Neural progenitor cell (in vitro differentiated cells): Measurements from ENCODE around the gene DLK1. TPM values are rescaled to one million over a fixed set of nuclear protein-coding genes. Genes with fewer than 3 reads are reported as not detected.

ENCODE experiments used
- DNase-seq: peaks from one replicate; pipeline ENCODE4 v3.0.0-alpha.2; 2016; ENCODE audit warnings: low spot score
- H2AFZ ChIP-seq: fragments of 200-600 bp; sonication (generic); replicated peaks from 2 replicates; pipeline ENCODE4 v1.6.1; 2016; ENCODE audit warnings: antibody characterized with exemption
- H3F3A ChIP-seq: fragments of 200-600 bp; sonication (generic); 2 replicates; pipeline ENCODE4 v1.6.1; 2016; ENCODE audit warnings: antibody characterized with exemption, low read depth
- H3K27ac ChIP-seq: fragments of 200-600 bp; sonication (generic); 2 replicates; pipeline ENCODE4 v1.5.1; 2016; ENCODE audit warnings: mild to moderate bottlenecking
- H3K27me3 ChIP-seq: fragments of 200-600 bp; sonication (generic); 2 replicates; pipeline ENCODE4 v1.6.1; 2016; ENCODE audit warnings: mild to moderate bottlenecking, moderate library complexity
- H3K36me3 ChIP-seq: fragments of 200-600 bp; sonication (generic); 2 replicates; pipeline ENCODE4 v1.5.1; 2016
- H3K4me1 ChIP-seq: fragments of 200-600 bp; sonication (generic); 2 replicates; pipeline ENCODE4 v1.6.1; 2016; ENCODE audit warnings: mixed run types
- H3K4me2 ChIP-seq: fragments of 200-600 bp; sonication (generic); 2 replicates; pipeline ENCODE4 v1.6.1; 2016
- H3K4me3 ChIP-seq: fragments of 200-600 bp; sonication (generic); 2 replicates; pipeline ENCODE4 v1.5.1; 2016
- H3K79me2 ChIP-seq: fragments of 200-600 bp; sonication (generic); 2 replicates; pipeline ENCODE4 v1.6.1; 2016; ENCODE audit warnings: low read depth
- H3K9ac ChIP-seq: fragments of 200-600 bp; sonication (generic); 2 replicates; pipeline ENCODE4 v1.6.1; 2016
- H3K9me3 ChIP-seq: fragments of 200-600 bp; sonication (generic); 2 replicates; pipeline ENCODE4 v1.5.1; 2016; ENCODE audit warnings: low read depth
- H4K20me1 ChIP-seq: fragments of 200-600 bp; sonication (generic); 2 replicates; pipeline ENCODE4 v1.6.1; 2016; ENCODE audit warnings: low read depth
- H3K27ac Mint-ChIP-seq: 3 replicates; pipeline ENCODE4 v1.8.0; 2021; ENCODE audit warnings: mixed read lengths
- H3K27me3 Mint-ChIP-seq: 2 replicates; pipeline ENCODE4 v1.8.0; 2022; ENCODE audit warnings: low read depth, mild to moderate bottlenecking, inconsistent platforms, moderate library complexity, mixed read lengths; ENCODE audit not compliant: insufficient read depth
- H3K36me3 Mint-ChIP-seq: 3 replicates; pipeline ENCODE4 v1.8.0; 2021; ENCODE audit warnings: mixed read lengths
- H3K4me1 Mint-ChIP-seq: 3 replicates; pipeline ENCODE4 v1.8.0; 2021; ENCODE audit warnings: mixed read lengths
- H3K4me3 Mint-ChIP-seq: 3 replicates; pipeline ENCODE4 v1.8.0; 2021; ENCODE audit warnings: mild to moderate bottlenecking, moderate library complexity, mixed read lengths
- H3K9me3 Mint-ChIP-seq: 3 replicates; pipeline ENCODE4 v1.8.0; 2020; ENCODE audit warnings: mixed read lengths
- CTCF ChIP-seq: fragments of 200-600 bp; sonication (generic); IDR thresholded peaks from 2 replicates; pipeline ENCODE4 v1.5.1; 2017; ENCODE audit warnings: antibody characterized with exemption, mild to moderate bottlenecking
- EZH2 ChIP-seq: fragments of 200-600 bp; sonication (generic); IDR thresholded peaks from 2 replicates; pipeline ENCODE4 v1.6.1; 2017; ENCODE audit warnings: antibody characterized with exemption, mild to moderate bottlenecking, moderate library complexity
- EZH2phosphoT487 ChIP-seq: fragments of 200-600 bp; sonication (generic); IDR thresholded peaks from 2 replicates; pipeline ENCODE4 v1.6.1; 2017; ENCODE audit warnings: antibody characterized with exemption
- total RNA-seq: library from RNA; depleted of rRNA; stranded (reverse); fragments of >200 nt; gene quantifications from 2 replicates; pipeline ENCODE4 v1.2.3, GENCODE V29; 2015; ENCODE audit warnings: low replicate concordance

DLK1 gene
- total RNA-seq, 1 donor from 2014 or later, result 312 TPM

GRCh38 chr14:100732766-100733100, 6.0 kb downstream of the DLK1 start:
- peaks cover 20% of the 10 kb centered on the region for H3K27me3 Mint-ChIP-seq

GRCh38 chr14:100733152-100733850, 6.6 kb downstream of the DLK1 start:
- Mint-ChIP-seq H3K4me1 (peaks cover 34% of the 10 kb centered on the region), H3K27me3 (peaks cover 15% of the 10 kb centered on the region), H3K9me3 (no peaks in the 10 kb centered on the region), H3K36me3 (peaks cover 4% of the 10 kb centered on the region), H3K4me3 (no peak overlapping the region), H3K27ac (no peak overlapping the region)
- H3K27me3 ChIP-seq, result no peaks in the 10 kb centered on the region
- H3K27ac ChIP-seq, result peak overlapping the region; percentile 46
- no peak for DNase-seq
- no peak overlapping the region for H3K4me3 ChIP-seq
- peaks cover 48% of the 10 kb centered on the region for H4K20me1 ChIP-seq
- no peaks in the 10 kb centered on the region for H3K36me3 ChIP-seq
- H3K4me1 ChIP-seq, result peaks cover 41% of the 10 kb centered on the region
- H3K9me3 ChIP-seq, result no peaks in the 10 kb centered on the region
- peaks cover 31% of the 10 kb centered on the region for H3K79me2 ChIP-seq
- H3K9ac ChIP-seq, result no peak overlapping the region
- no peak overlapping the region for H2AFZ ChIP-seq
- H3K4me2 ChIP-seq, result no peak overlapping the region
- H3F3A ChIP-seq, result peaks cover 73% of the 10 kb centered on the region
- TF ChIP-seq EZH2 (no peak), CTCF (no peak), EZH2phosphoT487 (no peak)

More at GRCh38 chr14:100732766-100733100, 6.0 kb downstream of the DLK1 start:
- DNase-seq, result no peak
- Histone ChIP-seq H3K27ac (peak overlapping the region; percentile 70), H3K4me1 (peaks cover 47% of the 10 kb centered on the region), H3K4me2 (no peak overlapping the region), H3K9ac (no peak overlapping the region), H2AFZ (no peak overlapping the region), H4K20me1 (peaks cover 54% of the 10 kb centered on the region), H3K79me2 (peaks cover 37% of the 10 kb centered on the region), H3K27me3 (no peaks in the 10 kb centered on the region), H3K9me3 (no peaks in the 10 kb centered on the region), H3F3A (peaks cover 78% of the 10 kb centered on the region), H3K4me3 (no peak overlapping the region), H3K36me3 (no peaks in the 10 kb centered on the region)
- Mint-ChIP-seq H3K36me3 (peaks cover 4% of the 10 kb centered on the region), H3K9me3 (no peaks in the 10 kb centered on the region), H3K27ac (no peak overlapping the region), H3K4me1 (peaks cover 38% of the 10 kb centered on the region), H3K4me3 (no peak overlapping the region)
- TF ChIP-seq CTCF (no peak), EZH2phosphoT487 (no peak), EZH2 (no peak)

- DNase-seq, result no peak
Observed at GRCh38 chr14:100734031-100734990, 7.6 kb downstream of the DLK1 start.

More at GRCh38 chr14:100734031-100734990, 7.6 kb downstream of the DLK1 start:
- no peak overlapping the region for H3K27ac Mint-ChIP-seq
- no peaks in the 10 kb centered on the region for H3K36me3 ChIP-seq
- no peak overlapping the region for H2AFZ ChIP-seq
- H3K27ac ChIP-seq, result peak overlapping the region; percentile 74
- H3K9me3 ChIP-seq, result no peaks in the 10 kb centered on the region
- H3K4me1 ChIP-seq, result peaks cover 31% of the 10 kb centered on the region
- peaks cover 4% of the 10 kb centered on the region for H3K36me3 Mint-ChIP-seq
- TF ChIP-seq CTCF (no peak), EZH2 (no peak), EZH2phosphoT487 (no peak)
- H3K4me2 ChIP-seq, result no peak overlapping the region
- H3K79me2 ChIP-seq, result peaks cover 21% of the 10 kb centered on the region
- H3K27me3 ChIP-seq, result no peaks in the 10 kb centered on the region
- H3K27me3 Mint-ChIP-seq, result peaks cover 8% of the 10 kb centered on the region
- H3K9ac ChIP-seq, result no peak overlapping the region
- H3K4me3 ChIP-seq, result no peak overlapping the region
- H3K4me1 Mint-ChIP-seq, result peaks cover 29% of the 10 kb centered on the region
- peaks cover 43% of the 10 kb centered on the region for H4K20me1 ChIP-seq
- no peaks in the 10 kb centered on the region for H3K9me3 Mint-ChIP-seq
- H3K4me3 Mint-ChIP-seq, result no peak overlapping the region
- peaks cover 68% of the 10 kb centered on the region for H3F3A ChIP-seq
